Activated CD4-positive, alpha-beta T cell treated with anti-CD3 and anti-CD28 coated beads, Interleukin-10, Interleukin-2, amounts not matched to agents 100 ng/mL and 50 ng/mL, durations not matched to agents 16 hours and 8 hours (primary cell): ENCODE measurements around the gene FMNL2.
"Not testable (repeated sequence)": the region's sequence is repeated elsewhere in the genome, so short reads cannot be mapped to it uniquely, and the experiment has no call there.

ENCODE experiments used
- DNase-seq: peaks from one replicate; pipeline ENCODE4 v3.0.0-alpha.2; 2020

Gene FMNL2

DNA sequence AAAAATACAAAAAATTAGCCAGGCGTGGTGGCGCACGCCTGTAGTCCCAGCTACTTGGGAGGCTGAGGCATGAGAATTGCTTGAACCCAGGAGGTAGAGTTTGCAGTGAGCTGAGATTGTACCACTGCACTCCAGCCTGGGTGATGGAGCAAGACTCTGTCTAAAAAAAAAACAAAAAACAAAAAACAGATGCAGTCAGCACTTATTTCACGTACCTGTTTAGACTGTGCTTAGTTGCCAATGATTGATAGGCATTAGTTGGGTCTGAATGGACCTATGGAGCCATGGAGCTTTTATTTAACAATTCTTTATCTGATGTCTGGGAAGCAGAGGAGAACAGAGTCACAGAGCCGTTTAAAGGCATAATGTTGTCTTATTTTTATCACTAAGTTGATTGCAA lies 139.5 kb downstream of the FMNL2 start:
- not testable (repeated sequence) for DNase-seq

GRCh38 chr2:152475982-152476381 lies 141.0 kb downstream of the FMNL2 start:
- no peak for DNase-seq

DNA sequence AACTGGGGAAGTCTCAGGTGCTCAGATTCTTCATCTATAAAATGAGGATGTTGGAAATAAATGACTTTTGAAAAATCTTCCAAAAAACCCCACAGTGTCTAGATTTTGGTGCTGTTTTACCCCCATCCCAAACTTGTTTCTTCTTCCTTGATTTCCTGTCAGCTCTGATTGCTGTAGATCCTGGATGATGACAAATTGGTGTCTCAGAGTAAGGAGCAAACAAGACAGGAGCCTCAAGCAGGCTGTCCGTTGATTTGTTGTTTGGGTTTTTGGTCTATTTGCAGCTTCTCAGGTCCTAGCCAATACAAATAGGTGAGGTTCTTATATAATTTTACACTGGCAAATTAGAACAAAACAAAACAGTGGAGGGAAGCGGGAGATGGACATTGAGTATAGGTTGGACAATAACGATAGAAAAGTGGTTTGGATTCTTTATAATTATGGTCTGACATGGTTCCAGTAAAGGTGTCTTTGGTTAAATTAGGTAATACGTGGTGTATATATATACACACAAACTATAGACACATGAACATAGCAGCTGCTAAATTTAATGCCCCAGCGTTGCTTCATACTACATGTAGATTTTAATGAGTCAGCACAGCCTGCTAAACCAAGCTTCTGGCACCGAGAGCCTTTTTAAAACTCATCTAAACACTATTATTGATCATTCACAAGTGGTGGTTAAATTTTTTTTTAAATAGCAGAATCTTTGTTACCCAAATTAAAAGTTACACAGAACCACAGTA lies 142.5 kb downstream of the FMNL2 start:
- DNase-seq, result no peak

DNA sequence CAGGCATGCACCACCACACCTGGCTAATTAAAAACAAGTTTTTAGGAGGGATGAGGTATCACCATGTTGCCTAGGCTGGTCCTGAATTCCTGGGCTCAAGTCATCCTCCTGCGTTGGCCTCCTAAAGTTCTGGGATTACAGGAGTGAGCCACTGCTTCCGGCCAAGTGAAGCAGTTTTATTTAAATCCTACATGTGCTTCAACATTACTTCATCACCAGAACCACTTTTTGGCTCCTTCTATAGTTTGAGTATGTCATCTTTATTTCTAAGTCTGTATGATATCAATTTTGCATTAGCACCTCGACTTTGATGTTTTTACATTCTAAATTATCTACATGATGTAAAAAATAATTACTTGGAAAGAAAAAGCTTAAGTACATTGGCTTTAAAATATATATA lies 144.3 kb downstream of the FMNL2 start:
- no peak for DNase-seq

GRCh38 chr2:152480821-152481399 lies 145.9 kb downstream of the FMNL2 start:
- no peak for DNase-seq

GRCh38 chr2:152481881-152482583 lies 147.1 kb downstream of the FMNL2 start:
- DNase-seq, result no peak

DNA sequence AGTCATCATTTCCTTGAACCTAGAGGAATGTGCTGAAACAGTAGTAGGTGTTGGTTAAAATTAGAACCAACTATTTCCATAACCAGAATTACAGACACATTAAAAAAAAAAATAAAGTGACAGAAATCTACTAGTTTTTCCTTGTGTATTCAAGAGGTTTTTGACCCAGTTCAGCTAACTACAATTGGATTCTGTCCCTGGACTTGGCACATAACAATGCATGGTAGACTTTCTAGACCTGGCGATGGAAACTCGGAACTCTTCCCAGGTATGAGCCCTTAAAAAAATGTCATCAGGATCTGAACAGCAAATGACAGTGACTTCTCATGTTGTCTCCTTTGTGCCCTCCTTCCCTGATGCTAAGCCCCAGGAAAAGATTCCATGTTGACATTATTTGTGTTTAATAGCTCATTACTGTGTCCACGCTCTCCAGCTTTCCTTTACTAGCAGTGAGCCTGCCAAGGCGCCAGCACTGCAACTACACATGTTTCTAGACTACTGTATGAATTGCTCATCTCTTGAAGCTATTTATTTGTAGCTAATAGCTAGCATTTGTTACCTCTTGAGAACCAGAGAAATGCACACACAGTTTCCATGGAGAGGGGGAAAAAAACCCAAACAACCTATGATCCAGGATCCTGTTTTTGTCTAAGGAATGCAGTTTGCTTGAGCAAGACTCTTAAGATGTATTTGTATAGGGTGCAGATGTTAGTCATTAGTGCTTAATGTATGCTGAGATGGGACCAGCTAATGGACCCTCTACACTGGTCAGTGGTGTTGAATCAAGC lies 148.5 kb downstream of the FMNL2 start:
- DNase-seq, result no peak

DNA sequence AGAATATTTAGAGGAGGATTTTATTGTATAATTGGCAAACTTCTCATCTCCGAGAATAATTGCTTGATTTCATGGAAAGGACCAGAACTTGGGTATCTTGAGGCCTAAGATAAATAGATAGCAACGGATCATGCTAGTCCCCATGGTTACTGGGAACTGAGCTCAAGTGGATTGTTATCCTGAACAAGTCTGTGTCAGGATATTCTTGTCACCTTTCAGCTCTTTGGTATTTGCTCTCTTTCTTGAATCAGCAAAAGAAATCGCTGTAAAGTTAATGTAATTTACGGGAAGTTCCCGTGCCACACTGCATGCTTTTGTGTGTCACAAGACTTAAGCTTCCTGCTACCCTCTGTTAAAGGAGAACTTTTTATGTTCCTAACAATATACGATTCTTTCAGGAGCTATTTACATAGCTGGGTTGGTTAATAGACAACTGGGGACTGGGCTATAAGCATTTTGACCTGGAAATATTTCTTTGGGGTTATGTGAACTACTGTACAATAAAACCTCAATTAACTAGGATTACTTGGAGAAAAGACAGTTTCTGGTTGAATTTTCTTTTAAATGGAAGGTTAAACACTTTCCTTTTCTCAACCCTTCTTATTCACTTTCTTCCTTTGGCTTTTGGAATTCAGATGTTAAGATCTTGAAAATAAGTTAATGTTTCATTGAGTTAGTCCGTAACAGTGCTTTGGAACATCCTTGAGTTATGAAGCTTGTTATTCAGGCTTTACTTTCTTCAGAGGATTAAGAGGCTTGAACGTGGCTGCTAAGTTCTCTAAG lies 151.2 kb downstream of the FMNL2 start:
- no peak for DNase-seq

GRCh38 chr2:152486737-152487400 lies 151.9 kb downstream of the FMNL2 start:
- no peak for DNase-seq

GRCh38 chr2:152488075-152488474 lies 153.1 kb downstream of the FMNL2 start:
- DNase-seq, result no peak

GRCh38 chr2:152489364-152489763 lies 154.4 kb downstream of the FMNL2 start:
- no peak for DNase-seq

DNA sequence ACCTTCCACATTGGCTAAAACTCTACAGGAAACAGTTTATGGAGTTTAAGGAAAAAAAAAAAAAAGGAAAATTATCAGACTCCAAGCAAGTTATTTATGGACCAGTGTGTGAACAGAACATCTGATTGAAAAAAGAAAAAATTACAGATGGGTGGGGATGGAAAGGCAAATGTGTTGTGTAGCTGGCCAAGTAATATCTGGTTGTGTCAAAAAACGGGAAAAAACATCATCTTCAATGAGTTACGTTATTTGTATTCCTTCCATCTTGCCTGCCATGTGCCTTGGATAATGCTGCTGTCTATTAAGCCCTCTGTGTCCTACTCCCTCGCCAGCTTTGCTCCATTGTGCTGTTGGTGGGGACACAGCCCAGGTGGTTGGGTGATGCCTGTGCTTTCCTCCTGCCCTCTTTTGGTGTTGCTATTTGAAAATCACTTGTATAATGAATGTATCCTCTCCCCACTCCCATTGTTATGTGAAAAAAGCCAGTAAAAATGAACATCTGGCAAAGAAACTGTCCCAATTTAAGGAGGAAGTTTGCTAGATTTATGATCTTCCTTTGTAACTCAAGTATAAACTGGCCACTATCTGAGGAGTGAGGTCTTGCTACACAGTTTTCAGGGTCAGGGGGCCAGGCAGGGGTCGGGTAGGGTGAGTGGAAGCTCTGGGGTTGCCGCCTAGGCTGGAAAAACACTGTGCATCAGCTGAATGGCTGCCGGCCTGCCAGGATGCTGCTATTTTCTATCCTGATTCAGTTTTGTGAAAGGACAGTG lies 155.9 kb downstream of the FMNL2 start:
- DNase-seq, result no peak

DNA sequence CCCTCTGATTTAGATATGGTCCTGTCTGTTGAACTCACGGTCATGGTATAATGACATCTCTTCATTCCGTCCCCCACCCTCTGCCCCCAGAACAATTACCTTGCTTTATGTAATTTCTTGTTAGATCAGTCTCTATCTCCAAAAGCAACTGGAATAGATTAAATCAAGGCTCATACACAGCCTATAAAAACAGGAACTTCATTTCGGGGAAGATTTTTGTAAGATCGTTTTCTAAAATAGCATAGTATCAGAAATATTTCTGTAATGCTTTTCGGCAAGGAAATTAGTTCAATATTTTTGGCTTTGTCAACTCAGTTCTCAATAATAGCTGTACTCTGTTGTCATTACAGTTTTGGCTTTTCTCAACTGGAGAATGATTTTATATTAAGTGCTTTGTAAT lies 157.2 kb downstream of the FMNL2 start:
- no peak for DNase-seq

GRCh38 chr2:152492911-152493310 lies 157.9 kb downstream of the FMNL2 start:
- no peak for DNase-seq

GRCh38 chr2:152493417-152493816 lies 158.4 kb downstream of the FMNL2 start:
- DNase-seq, result no peak

DNA sequence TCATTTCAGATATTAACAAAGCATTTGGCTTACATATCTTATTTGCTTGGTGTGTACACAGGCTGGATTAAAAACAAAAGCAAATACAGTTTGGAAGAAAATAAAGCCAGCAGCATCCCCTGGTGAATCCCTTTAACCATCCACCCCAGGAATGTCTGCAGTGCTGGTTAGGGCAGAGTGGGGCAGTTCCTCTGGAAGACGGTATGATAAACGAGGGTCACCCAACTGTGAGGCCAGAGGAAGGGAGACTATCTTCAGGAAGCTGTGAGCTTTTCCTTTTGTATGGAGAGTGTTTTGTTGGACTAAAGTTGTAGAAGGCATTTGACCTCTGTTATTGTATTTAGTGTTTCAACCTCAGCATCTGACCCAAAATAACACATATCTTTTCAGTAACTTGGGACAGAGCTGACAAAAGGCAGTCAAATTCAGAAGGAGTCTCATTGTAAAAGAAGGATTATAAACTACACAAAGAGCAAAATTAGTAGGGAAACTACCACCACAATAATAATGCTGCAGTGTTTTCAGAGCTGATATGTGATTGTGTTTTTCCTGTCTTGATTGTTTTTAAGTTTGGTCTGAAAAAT lies 159.1 kb downstream of the FMNL2 start:
- no peak for DNase-seq

GRCh38 chr2:152496371-152496770 lies 161.4 kb downstream of the FMNL2 start:
- no peak for DNase-seq

DNA sequence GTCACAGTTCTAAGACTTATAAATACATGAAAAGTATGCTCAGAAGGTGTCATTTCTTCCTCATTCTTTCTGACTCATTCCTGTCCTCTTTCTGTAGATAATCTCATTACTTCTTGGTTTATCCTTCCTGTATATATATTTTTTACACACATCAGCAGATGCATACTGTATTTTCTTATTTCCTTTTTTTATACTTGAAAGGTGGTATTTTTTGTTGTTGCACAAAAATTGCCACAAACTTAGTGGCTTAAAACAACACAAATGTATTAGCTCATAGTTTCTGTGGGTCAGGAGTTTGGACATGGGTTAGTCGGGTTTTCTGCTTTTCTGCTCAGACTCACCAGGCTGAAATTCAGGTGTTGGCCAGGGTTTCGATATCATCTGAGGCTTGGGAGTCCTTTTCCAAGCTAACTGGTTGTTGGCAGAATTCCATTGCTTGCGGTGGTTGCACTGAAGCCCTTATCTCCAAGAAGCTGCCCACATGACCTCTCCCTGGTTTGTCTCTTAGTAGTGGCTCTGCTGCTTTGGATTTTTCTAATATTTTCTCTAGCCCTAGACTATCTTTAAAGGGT lies 162.6 kb downstream of the FMNL2 start:
- peak; percentile 38 for DNase-seq

DNA sequence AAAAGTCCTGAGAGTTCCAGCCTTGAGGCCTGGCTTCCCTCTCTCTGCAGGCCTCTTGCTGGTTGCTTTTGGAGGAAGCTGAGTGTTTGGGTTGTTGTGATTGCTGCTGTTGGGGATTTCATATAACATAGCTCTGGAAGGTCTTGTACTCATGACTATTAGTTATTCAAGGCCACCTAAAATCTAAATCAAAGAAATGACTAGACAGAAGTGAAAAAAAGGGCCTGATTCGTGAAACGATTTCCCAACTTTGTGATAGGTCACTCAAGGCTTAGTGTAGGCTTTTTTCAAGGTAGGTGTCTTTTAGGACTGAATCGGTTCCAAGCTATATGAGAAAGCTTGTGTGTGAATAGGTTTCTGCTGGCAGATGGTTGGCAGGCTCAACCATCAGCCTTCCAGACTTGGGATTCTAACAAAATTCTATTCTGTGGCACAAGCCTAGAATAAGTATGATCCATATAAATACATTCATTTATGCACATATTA lies 164.4 kb downstream of the FMNL2 start:
- no peak for DNase-seq
